ENCODE data around the gene EMP1.

Gene EMP1

GRCh38 chr12:13173012-13173932 is 23.3 kb upstream of the EMP1 start:
- DNase-seq (ENCODE audit: low spot score): no peak

DNA sequence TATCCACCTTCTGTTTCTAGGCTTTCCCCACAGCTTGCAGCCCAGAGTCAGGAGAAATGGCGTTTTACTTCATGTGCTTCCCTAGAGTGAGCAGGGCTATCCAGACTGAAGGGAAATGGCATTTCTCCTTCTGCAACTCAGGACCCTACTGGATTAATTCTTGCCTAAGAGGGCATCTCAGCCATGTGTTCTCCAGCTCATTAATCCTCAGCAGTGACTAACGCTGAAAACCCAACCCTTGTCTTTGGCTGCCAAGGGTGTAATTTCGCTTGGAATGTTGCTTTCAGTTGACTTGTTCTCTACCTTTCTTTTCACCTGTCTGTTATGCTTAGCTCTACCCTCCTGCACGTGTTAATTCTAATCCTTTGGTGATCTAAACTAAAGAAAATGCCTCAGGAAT is 21.0 kb upstream of the EMP1 start:
- no peak for DNase-seq (ENCODE audit: low spot score)

GRCh38 chr12:13176256-13176655 is 20.3 kb upstream of the EMP1 start:
- DNase-seq (ENCODE audit: low spot score): no peak

- no peak for DNase-seq (ENCODE audit: low spot score)
Observed at GRCh38 chr12:13177373-13177772, 19.2 kb upstream of the EMP1 start.

GRCh38 chr12:13177906-13178305 is 18.6 kb upstream of the EMP1 start:
- DNase-seq (ENCODE audit: low spot score): no peak

GRCh38 chr12:13178568-13179210 is 17.8 kb upstream of the EMP1 start:
- no peak for DNase-seq (ENCODE audit: low spot score)

DNA sequence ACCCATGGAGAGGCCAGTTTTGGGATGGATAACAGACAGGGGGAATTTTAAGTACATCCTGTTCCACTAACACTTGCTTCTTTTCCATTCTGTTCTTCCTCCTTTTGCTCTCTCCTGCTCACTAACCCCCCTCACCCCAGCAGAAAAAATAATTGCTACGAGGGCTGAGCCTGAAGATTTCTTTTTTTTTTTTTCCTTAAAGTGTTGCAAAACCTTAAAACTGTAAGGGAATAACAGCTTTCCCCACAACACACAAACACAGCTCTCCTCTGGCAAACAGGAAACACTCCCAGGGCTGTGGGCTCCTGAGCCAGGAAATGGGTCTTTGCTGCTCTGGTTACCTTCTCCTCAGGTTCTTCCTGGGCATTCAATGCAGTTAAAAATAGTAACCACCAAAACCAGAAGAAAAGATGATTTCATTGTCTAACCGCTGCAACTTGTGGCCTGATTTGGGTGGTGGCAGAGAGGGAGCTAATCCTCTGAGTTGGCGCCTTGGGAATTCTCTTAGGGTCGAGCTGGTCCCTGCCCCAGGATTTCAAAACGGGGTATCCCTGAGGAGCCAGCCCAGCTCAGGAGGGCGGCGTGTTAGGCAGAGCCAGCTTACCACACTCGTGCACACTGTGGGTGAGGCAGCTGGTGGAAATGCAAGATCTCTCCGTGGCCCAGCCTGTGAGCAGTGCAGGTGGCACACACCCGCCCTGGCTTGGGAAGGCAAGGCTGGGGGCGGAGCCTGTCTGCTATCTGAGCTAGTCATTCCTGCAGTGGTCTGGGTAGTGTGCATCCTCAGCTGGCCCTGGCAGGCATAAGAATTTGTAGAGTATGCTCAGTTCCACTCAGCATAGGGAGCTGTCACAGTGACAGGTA is 17.1 kb upstream of the EMP1 start:
- DNase-seq (ENCODE audit: low spot score): no peak

DNA sequence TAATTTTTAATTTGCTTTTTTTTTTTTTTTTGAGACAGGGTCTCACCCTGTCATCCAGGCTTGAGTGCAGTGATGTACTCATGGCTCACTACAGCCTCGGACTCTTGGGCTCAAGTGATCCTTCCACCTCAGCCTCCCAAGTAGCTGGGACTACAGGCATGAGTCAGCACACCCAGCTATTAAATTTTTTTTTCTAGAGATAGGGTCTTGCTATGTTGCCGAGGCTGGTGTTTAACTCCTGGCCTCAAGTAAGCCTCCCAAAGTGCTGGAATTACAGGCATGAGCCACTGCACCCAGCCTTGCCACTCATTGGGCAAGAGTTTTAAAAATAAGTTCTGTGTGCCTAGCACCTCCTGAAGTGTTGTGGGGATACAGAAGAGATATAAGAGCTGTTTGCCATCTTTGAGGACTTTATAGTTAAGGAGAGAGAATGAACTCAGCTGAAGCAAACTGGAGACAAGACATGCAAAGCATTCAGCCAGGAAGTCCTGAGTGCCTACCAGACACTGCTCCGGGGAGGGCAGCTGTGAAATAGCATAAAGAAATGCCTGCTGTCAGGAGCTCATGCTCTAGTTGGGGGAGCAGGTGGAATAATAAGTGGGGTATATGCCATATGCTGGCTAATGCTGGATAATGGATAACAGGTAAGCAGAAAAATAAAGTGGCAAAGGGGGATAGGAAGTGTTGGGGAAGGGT is 15.0 kb upstream of the EMP1 start:
- DNase-seq (ENCODE audit: low spot score): no peak

DNA sequence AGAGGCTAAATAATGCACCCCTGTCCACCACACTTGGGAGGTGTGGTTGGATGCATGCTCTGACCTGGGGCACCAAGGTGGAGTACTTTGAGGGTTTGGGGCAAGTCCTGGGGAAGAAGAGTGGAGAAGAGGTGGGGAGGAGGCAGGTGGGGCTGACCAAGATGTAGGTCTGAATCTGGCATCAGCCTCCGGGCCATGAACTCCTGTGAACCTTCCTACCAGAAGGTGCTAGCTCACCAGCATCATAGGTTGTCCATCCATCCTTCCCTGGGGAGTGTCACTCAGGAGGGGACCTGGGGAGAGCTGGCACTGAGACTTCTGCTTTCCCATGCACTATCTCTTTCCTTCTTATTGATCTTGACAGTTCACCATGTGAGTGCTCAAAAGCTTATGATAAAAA is 13.6 kb upstream of the EMP1 start:
- DNase-seq (ENCODE audit: low spot score): no peak

DNA sequence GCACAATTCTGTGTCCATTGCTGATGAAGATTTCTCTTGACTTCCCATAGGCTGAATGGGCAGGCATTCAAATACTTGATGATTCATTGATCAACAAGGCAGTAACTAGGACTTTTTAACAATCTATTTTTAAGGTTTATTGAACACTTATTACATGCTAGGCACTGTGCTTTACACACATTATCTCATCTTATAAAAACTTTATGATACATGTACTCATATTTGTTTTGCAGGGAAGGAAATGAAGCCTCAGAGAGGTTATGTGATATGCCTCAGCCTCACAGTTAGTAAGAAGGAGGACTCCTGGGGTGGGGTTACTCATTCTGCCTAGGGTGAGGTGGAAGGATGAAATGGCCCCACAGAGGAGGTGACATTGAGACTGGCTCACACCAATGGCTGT is 12.9 kb upstream of the EMP1 start:
- DNase-seq (ENCODE audit: low spot score): no peak

- DNase-seq (ENCODE audit: low spot score): no peak
Observed at GRCh38 chr12:13186302-13186701, 10.2 kb upstream of the EMP1 start.

GRCh38 chr12:13187399-13187798 is 9.1 kb upstream of the EMP1 start:
- no peak for DNase-seq (ENCODE audit: low spot score)

GRCh38 chr12:13189264-13189663 is 7.3 kb upstream of the EMP1 start:
- DNase-seq (ENCODE audit: low spot score): no peak

DNA sequence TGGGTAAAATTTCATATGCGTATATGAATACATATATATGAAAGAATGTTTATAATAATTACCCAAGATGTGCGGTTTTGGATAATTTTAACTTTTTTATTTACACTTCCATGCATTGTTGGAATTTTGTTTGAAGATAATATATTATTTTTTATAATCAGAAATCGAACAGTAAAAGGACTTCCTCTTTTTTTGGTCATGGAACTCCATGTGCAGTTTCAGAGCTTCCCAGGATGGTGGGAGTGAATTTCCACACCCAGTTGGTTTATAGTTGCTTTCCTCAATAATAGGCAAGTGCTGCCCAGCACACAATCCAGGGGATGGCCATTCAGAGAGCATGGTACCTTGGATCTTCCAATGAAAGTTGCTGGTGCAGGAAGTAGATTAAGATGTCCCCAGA is 6.3 kb upstream of the EMP1 start:
- DNase-seq (ENCODE audit: low spot score): no peak

GRCh38 chr12:13192719-13193118 is 3.8 kb upstream of the EMP1 start:
- DNase-seq (ENCODE audit: low spot score): no peak

DNA sequence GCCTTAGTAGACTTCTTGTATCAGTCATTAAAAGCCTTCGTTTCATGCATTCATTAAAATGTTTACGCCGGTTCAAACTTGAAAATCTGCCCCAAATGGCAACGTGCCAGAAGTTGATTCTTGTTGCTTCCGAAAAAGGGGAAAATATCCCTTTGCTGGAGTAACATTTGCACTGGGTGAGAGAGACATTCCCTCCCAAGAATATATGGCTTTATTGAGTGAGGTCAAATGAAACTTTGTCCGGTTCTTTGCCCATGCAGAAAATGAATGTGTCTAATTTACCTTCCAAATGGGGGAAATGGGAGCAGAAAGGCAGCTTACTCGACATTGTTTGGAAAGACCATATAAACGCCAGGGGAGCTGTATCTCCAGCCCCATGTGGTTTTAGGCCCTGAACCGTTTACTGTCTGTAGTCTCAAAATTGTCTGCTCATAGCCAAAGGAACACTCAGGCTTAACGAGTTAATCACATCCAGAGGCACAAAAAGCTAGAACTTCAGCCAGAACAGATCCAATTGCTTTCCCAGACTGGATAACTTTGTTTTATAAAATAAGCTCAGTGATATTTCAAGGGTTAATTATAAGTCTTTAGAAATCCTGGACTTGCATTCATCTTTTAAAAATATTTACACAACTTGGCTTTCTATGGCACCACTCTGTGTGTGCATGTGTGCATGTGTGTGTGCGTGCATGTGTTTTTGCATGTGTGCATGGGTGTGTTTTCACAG is 2.9 kb upstream of the EMP1 start:
- DNase-seq (ENCODE audit: low spot score): no peak

DNA sequence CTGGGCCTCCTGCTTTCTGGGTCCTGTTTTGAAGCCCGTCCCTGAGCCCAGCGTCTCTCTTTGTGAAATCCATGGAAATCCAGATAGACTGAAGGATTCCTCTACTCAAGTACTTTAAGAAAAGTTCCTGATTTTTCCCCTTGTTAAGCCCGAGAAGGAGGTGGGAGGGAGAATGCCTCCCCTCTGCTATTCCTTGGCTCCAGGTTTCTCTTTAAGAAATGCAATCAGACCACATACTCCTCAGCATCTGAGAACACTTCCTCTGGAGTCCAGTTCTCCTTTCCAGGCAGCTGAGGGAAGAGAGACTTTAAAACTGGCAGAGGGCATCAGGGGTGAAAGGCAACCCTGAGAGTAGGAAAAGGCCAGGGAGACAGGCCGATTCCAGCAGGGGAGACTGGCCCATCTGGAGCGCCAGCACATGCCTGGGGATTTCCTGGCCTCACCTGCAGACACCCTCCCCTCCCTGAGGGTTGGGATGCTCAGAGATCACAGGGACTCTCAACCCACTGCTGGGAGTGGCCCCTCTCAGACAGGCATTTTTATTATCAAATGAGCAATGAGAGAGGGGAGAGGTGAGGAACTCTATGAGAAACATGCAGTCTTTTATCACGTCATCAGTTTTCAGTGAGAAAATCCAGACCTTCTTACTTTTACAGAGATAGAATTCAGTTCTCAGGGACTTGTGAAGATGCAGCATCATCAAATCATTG is 2.0 kb upstream of the EMP1 start:
- DNase-seq (ENCODE audit: low spot score): no peak

GRCh38 chr12:13195250-13195649 is 1.3 kb upstream of the EMP1 start:
- DNase-seq (ENCODE audit: low spot score): no peak

- DNase-seq (ENCODE audit: low spot score): no peak
Observed at GRCh38 chr12:13195785-13196129, 769 bp upstream of the EMP1 start.

DNA sequence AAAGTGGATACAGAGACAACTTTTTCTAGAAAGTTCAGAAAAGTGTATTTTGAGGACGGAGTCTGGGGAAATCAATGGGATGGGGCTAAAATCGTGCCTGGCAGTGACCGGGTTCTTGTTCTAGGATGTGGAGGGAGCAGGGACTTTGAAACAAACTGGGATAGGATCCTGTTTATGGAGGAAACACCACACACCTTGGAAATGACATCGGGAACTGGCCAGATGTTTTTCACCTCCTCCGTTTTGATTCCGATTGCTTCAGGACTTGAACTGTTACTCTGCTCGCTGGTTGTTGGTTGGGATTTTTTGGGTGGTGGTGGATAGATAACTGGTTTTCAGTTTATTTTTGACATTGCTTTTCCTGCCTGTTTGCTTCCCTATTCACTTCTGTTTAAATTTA is 506 bp downstream of the EMP1 start:
- no peak for DNase-seq (ENCODE audit: low spot score)
